ENCODE measurements around the gene FARSA.

DNA sequence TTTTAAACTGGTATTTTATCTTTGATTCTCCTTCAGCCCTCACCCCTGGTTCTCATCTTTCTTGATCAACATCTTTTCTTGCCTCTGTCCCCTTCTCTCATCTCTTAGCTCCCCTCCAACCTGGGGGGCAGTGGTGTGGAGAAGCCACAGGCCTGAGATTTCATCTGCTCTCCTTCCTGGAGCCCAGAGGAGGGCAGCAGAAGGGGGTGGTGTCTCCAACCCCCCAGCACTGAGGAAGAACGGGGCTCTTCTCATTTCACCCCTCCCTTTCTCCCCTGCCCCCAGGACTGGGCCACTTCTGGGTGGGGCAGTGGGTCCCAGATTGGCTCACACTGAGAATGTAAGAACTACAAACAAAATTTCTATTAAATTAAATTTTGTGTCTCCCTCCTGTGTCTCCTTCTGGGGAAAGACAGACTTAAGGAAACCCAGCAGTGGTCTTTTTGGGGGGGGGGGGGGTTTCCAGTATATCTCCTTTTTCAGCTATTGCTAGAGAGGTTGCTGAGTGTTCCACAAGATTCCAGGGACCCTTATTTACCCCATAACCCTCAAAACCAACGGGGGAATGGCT, 10.7 kb upstream of the FARSA start:
- TF ChIP-seq TAF1 (IDR thresholded peaks at IDR 0.05; ENCODE audit: borderline replicate concordance, insufficient read depth, low read length) (no peak), SIN3A (IDR thresholded peaks at IDR 0.05; ENCODE audit: borderline replicate concordance, insufficient read depth, low read length) (no peak)
